NT2/D1 (cell line): ENCODE results near the gene TERB1.

Experiments used
- YY1 ChIP-seq: IDR thresholded peaks from 2 replicates; pipeline ENCODE4 v1.6.1; 2011; ENCODE audit not compliant: insufficient read length, insufficient read depth
- ZNF274 ChIP-seq: IDR thresholded peaks from 2 replicates; pipeline ENCODE4 v1.6.1; 2011; ENCODE audit warnings: mild to moderate bottlenecking, low read depth, low read length

- TF ChIP-seq YY1, result no peak
- TF ChIP-seq ZNF274, result no peak
These were observed 50.4 kb downstream of the TERB1 start for GRCh38 chr16:66751053-66751302.
